Small intestine (tissue), 7 donors: Measurements from ENCODE around the gene PTTG1IP. TPM values are rescaled to one million over a fixed set of nuclear protein-coding genes. Genes with fewer than 3 reads are reported as not detected.
"Not testable (repeated sequence)": the region's sequence is repeated elsewhere in the genome, so short reads cannot be mapped to it uniquely, and the experiment has no call there.

Experiments used
- DNase-seq, 2 donors: peaks; one replicate each; pipeline versions ENCODE4 v3.0.0 to v3.0.0-alpha.2; 2013
- FAIRE-seq: peaks from 2 replicates; lab custom pipeline; 2012; peaks lifted over from hg19 to GRCh38; lab: Jason Lieb, UNC
- H3K27ac ChIP-seq, 3 donors: one replicate each; pipeline ENCODE4 v1.5.1; 2013; ENCODE audit warnings: low read length in 2 of 3, mild to moderate bottlenecking in 2 of 3, control low read depth in 1 of 3, inconsistent platforms in 1 of 3, low read depth in 1 of 3, moderate library complexity in 1 of 3
- H3K27me3 ChIP-seq, 3 donors: one replicate each; pipeline ENCODE4 v1.6.1; 2013; ENCODE audit warnings: low read length in 3 of 3, inconsistent platforms in 1 of 3; ENCODE audit not compliant: control insufficient read depth in 3 of 3, insufficient read depth in 3 of 3
- H3K36me3 ChIP-seq, 3 donors: one replicate each; pipeline ENCODE4 v1.6.1; 2013; ENCODE audit warnings: low read length in 3 of 3, inconsistent platforms in 1 of 3, low read depth in 1 of 3, mild to moderate bottlenecking in 1 of 3, moderate library complexity in 1 of 3; ENCODE audit not compliant: control insufficient read depth in 3 of 3, insufficient read depth in 2 of 3
- H3K4me1 ChIP-seq, 3 donors: one replicate each; pipeline ENCODE4 v1.6.1; 2013; ENCODE audit warnings: low read length in 2 of 3, inconsistent platforms in 1 of 3, low read depth in 1 of 3, mild to moderate bottlenecking in 1 of 3, moderate library complexity in 1 of 3; ENCODE audit not compliant: control insufficient read depth in 3 of 3, insufficient read depth in 2 of 3
- H3K4me3 ChIP-seq, 3 donors: one replicate each; pipeline ENCODE4 v1.5.1; 2013; ENCODE audit warnings: low read length in 3 of 3, control low read depth in 1 of 3, inconsistent platforms in 1 of 3, low read depth in 1 of 3, mild to moderate bottlenecking in 1 of 3, moderate library complexity in 1 of 3
- H3K9me3 ChIP-seq, 2 donors: one replicate each; pipeline ENCODE4 v1.6.1; 2013; ENCODE audit warnings: low read depth in 1 of 2, low read length in 1 of 2; ENCODE audit not compliant: control insufficient read depth in 2 of 2, insufficient read depth in 1 of 2
- WGBS, 3 donors: extraction: QIAGEN DNeasy Blood & Tissue Kit; methylation state at CpG; one replicate each; pipeline ENCODE4 v1.1.7; 2013; 5-methylcytosine and 5-hydroxymethylcytosine counted together
- polyA plus RNA-seq, 4 donors: library from polyadenylated mRNA; stranded (reverse) in 3 of 4; unstranded in 1 of 4; fragments of 200-250 nt in 3 of 4; fragments of 120-200 nt in 1 of 4; gene quantifications; one replicate each; pipeline versions ENCODE4 v1.2.1 to v1.2.3, GENCODE V29; 2013
- donor health status: healthy with polysubstance abuse.
- donor health status: control.
- donor health status: control.
- donor health status: Bipolar disorder and iron deficiency.
- donor health status: healthy.

The PTTG1IP gene
- polyA plus RNA-seq, 4 donors = 116 to 330 (median 128) TPM

GRCh38 chr21:44884097-44884496, 10.6 kb upstream of the PTTG1IP start:
- Histone ChIP-seq H3K9me3 (no peaks in the 10 kb centered on the region), H3K4me3 (no peak overlapping the region), H3K4me1 (peaks cover 0 to 10% (median 0%) of the 10 kb centered on the region in 3 donors), H3K27ac (no peak overlapping the region), H3K36me3 (no peaks in the 10 kb centered on the region), H3K27me3 (peaks cover 0 to 2% (median 0%) of the 10 kb centered on the region in 3 donors)
- FAIRE-seq (no peak), DNase-seq (no peak)
- WGBS, 3 donors = 60 to 68% (median 65%) methylated on average over 7 of the region's 7 CpGs

- H3K27ac ChIP-seq = no peak overlapping the region
- H3K9me3 ChIP-seq = no peaks in the 10 kb centered on the region
- FAIRE-seq (no peak), DNase-seq (no peak)
- no peaks in the 10 kb centered on the region for H3K36me3 ChIP-seq
- H3K27me3 ChIP-seq = peaks cover 0 to 2% (median 0%) of the 10 kb centered on the region in 3 donors
- H3K4me3 ChIP-seq = no peak overlapping the region
- peaks cover 0 to 18% (median 5%) of the 10 kb centered on the region in 3 donors for H3K4me1 ChIP-seq
- 90 to 91% (median 91%) methylated on average over 11 of the region's 11 CpGs for WGBS, 3 donors
Observed at GRCh38 chr21:44883250-44883649, 9.8 kb upstream of the PTTG1IP start.

GRCh38 chr21:44881198-44881872, 7.8 kb upstream of the PTTG1IP start:
- WGBS, 3 donors = 64 to 69% (median 66%) methylated on average over 6 of the region's 6 CpGs
- H3K4me1 ChIP-seq = peaks cover 0 to 23% (median 5%) of the 10 kb centered on the region in 3 donors
- no peaks in the 10 kb centered on the region for H3K36me3 ChIP-seq
- H3K4me3 ChIP-seq = no peak overlapping the region
- H3K9me3 ChIP-seq = no peaks in the 10 kb centered on the region
- DNase-seq (no peak), FAIRE-seq (no peak)
- H3K27me3 ChIP-seq = peaks cover 0 to 2% (median 0%) of the 10 kb centered on the region in 3 donors
- peak overlapping the region in 2 of 3 donors; percentile 6 to 33 for H3K27ac ChIP-seq

GRCh38 chr21:44880405-44881197, 7.1 kb upstream of the PTTG1IP start:
- Histone ChIP-seq H3K27ac (no peak overlapping the region), H3K27me3 (peaks cover 0 to 2% (median 0%) of the 10 kb centered on the region in 3 donors), H3K4me1 (peaks cover 0 to 23% (median 5%) of the 10 kb centered on the region in 3 donors), H3K4me3 (no peak overlapping the region), H3K9me3 (no peaks in the 10 kb centered on the region), H3K36me3 (no peaks in the 10 kb centered on the region)
- FAIRE-seq (no peak), DNase-seq (no peak)
- 50 to 58% (median 57%) methylated on average over 8 of the region's 8 CpGs for WGBS, 3 donors

GRCh38 chr21:44879238-44879637, 5.7 kb upstream of the PTTG1IP start:
- H3K4me1 ChIP-seq = peaks cover 0 to 31% (median 5%) of the 10 kb centered on the region in 3 donors
- WGBS, 3 donors = 89 to 96% (median 91%) methylated on average over 8 of the region's 8 CpGs
- H3K36me3 ChIP-seq, H3K4me3 ChIP-seq, H3K27me3 ChIP-seq, FAIRE-seq, H3K27ac ChIP-seq, H3K9me3 ChIP-seq, DNase-seq: not testable (repeated sequence)

GRCh38 chr21:44878053-44878982, 4.8 kb upstream of the PTTG1IP start:
- no peak overlapping the region for H3K4me3 ChIP-seq
- H3K9me3 ChIP-seq = no peaks in the 10 kb centered on the region
- DNase-seq = peak; percentile 64 to 84
- no peaks in the 10 kb centered on the region for H3K27me3 ChIP-seq
- peak overlapping the region; percentile 49 to 79 (median 65) for H3K27ac ChIP-seq
- H3K4me1 ChIP-seq = peaks cover 0 to 31% (median 5%) of the 10 kb centered on the region in 3 donors
- no peaks in the 10 kb centered on the region for H3K36me3 ChIP-seq
- WGBS, 3 donors = 35 to 56% (median 42%) methylated on average over 13 of the region's 13 CpGs
- no peak for FAIRE-seq

- Histone ChIP-seq H3K36me3 (no peaks in the 10 kb centered on the region), H3K27me3 (no peaks in the 10 kb centered on the region), H3K4me3 (no peak overlapping the region), H3K4me1 (peaks cover 0 to 36% (median 5%) of the 10 kb centered on the region in 3 donors), H3K27ac (no peak overlapping the region), H3K9me3 (no peaks in the 10 kb centered on the region)
- FAIRE-seq = no peak
- DNase-seq = no peak
- WGBS, 3 donors = 83 to 90% (median 87%) methylated on average over 10 to 12 of the region's 12 CpGs
Observed at GRCh38 chr21:44876849-44877575, 3.5 kb upstream of the PTTG1IP start.
